ENCODE data around the gene SYCN.

- no peak for TF ChIP-seq CTCF (conservative IDR thresholded peaks at IDR 0.05; ENCODE audit: low read length)
- no peak for TF ChIP-seq EZH2phosphoT487 (IDR thresholded peaks at IDR 0.05; ENCODE audit: borderline replicate concordance, low read depth, low read length)
Observed at GRCh38 chr19:39170386-39171231, 33.5 kb downstream of the SYCN start.

Data from OCI-LY7 (cell line).